GM12878 (cell line): Measurements from ENCODE around the gene BTG4. TPM values are rescaled to one million over a fixed set of nuclear protein-coding genes. Genes with fewer than 3 reads are reported as not detected.

Experiments
- ATAC-seq: fragments of 200-7000 bp; cut with Tn5 transposase; 3 replicates; pipeline ENCODE4 v1.9.1; 2020; ENCODE audit warnings: mild to moderate bottlenecking, moderate library complexity
- BruUV-seq: library from RNA; stranded (reverse); fragments of 400-500 nt; replicated peaks from 2 replicates; lab custom pipeline; 2021; lab: Mats Ljungman, UMichigan
- CTCF ChIA-PET: fragments of 300-600 bp; sonication (Branson Sonifier 250); formaldehyde crosslinking; extraction: SDS; loops from one replicate; lab custom pipeline; 2021; ENCODE audit warnings: inconsistent platforms; lab: Yijun Ruan, JAX
- POLR2A ChIA-PET: fragments of 350-600 bp; formaldehyde crosslinking; extraction: SDS; loops from one replicate; lab custom pipeline; 2021; ENCODE audit warnings: inconsistent platforms; lab: Charles Lee
- RAD21 ChIA-PET: fragments of 300-600 bp; sonication (Branson Sonifier 250); formaldehyde crosslinking; loops from one replicate; lab custom pipeline; 2023; ENCODE audit warnings: antibody characterized with exemption; ENCODE audit not compliant: unreplicated experiment; lab: Charles Lee
- SMC1A ChIA-PET: fragments of 300-600 bp; sonication (Branson Sonifier 250); formaldehyde crosslinking; loops from one replicate; lab custom pipeline; 2023; ENCODE audit not compliant: unreplicated experiment, uncharacterized antibody; lab: Charles Lee
- DNase-seq: peaks from one replicate; pipeline ENCODE4 v3.0.0-alpha.2; 2011; ENCODE audit warnings: low read depth, low spot score
- FAIRE-seq: peaks from 3 replicates; lab custom pipeline; 2011; peaks lifted over from hg19 to GRCh38; lab: Jason Lieb, UNC
- H2AFZ ChIP-seq: 2 replicates; pipeline ENCODE4 v1.6.0; 2011; ENCODE audit warnings: low read depth, low read length, control low read depth; ENCODE audit not compliant: control insufficient read depth
- H3K27ac ChIP-seq: 2 replicates; pipeline ENCODE4 v1.5.1; 2011; ENCODE audit warnings: control low read depth; ENCODE audit not compliant: control insufficient read depth, insufficient read depth
- H3K27me3 ChIP-seq, 2 experiments: replicated peaks in 1 of 2; 2 replicates each; pipeline versions ENCODE4 v1.6.0 to v1.6.1; 2011; ENCODE audit warnings: low read length in 1 of 2; ENCODE audit not compliant: control insufficient read depth in 2 of 2, insufficient read depth in 2 of 2
- H3K36me3 ChIP-seq, 2 experiments: 2 replicates each; pipeline ENCODE4 v1.5.1; 2011; ENCODE audit warnings: low read length in 1 of 2; ENCODE audit not compliant: control insufficient read depth in 2 of 2, insufficient read depth in 2 of 2
- H3K4me1 ChIP-seq: 2 replicates; pipeline ENCODE4 v1.6.1; 2011; ENCODE audit warnings: mild to moderate bottlenecking, low read length, moderate library complexity, mixed read lengths; ENCODE audit not compliant: control insufficient read depth, insufficient read depth
- H3K4me2 ChIP-seq: 2 replicates; pipeline ENCODE4 v1.6.0; 2011; ENCODE audit warnings: control low read depth; ENCODE audit not compliant: control insufficient read depth, insufficient read depth
- H3K4me3 ChIP-seq: fragments of 200-600 bp; sonication (generic); 2 replicates; pipeline ENCODE4 v1.5.1; 2016
- H3K79me2 ChIP-seq: 2 replicates; pipeline ENCODE4 v1.6.0; 2011; ENCODE audit warnings: low read length; ENCODE audit not compliant: control insufficient read depth, insufficient read depth
- H3K9ac ChIP-seq: 2 replicates; pipeline ENCODE4 v1.8.0; 2011; ENCODE audit warnings: low read length, control low read depth, mixed read lengths; ENCODE audit not compliant: control insufficient read depth, insufficient read depth
- H3K9me3 ChIP-seq: replicated peaks from 3 replicates; pipeline ENCODE4 v1.5.1; 2011; ENCODE audit warnings: mild to moderate bottlenecking, low read length; ENCODE audit not compliant: control insufficient read depth, insufficient read depth
- H4K20me1 ChIP-seq: 2 replicates; pipeline ENCODE4 v1.6.0; 2011; ENCODE audit not compliant: control insufficient read depth, insufficient read depth
- ATF2 ChIP-seq: IDR thresholded peaks from 2 replicates; pipeline ENCODE4 v1.6.1; 2012; ENCODE audit warnings: low read length, inconsistent platforms
- BCL11A ChIP-seq: IDR thresholded peaks from 2 replicates; pipeline ENCODE4 v1.6.1; 2011; ENCODE audit warnings: low read depth, low read length
- CBX5 ChIP-seq: sonication (generic); IDR thresholded peaks from 2 replicates; pipeline ENCODE4 v1.6.1; 2016; ENCODE audit warnings: low read depth, moderate library complexity, mild to moderate bottlenecking, inconsistent platforms
- MEF2B ChIP-seq: fragments of 450-650 bp; IDR thresholded peaks from 2 replicates; pipeline ENCODE4 v1.6.1; 2018; ENCODE audit warnings: mild to moderate bottlenecking, moderate library complexity; ENCODE audit not compliant: partially characterized antibody, poor library complexity, severe bottlenecking
- MTA2 ChIP-seq: fragments of 450-650 bp; IDR thresholded peaks from 2 replicates; pipeline ENCODE4 v1.6.1; 2016; ENCODE audit warnings: low read depth, mild to moderate bottlenecking, moderate library complexity
- NR2C1 ChIP-seq: fragments of 450-650 bp; IDR thresholded peaks from 2 replicates; pipeline ENCODE4 v1.6.1; 2017; ENCODE audit warnings: antibody characterized with exemption, mild to moderate bottlenecking, moderate library complexity
- POLR2A ChIP-seq: IDR thresholded peaks from 2 replicates; pipeline ENCODE4 v1.6.1; 2011; ENCODE audit warnings: low read depth, mild to moderate bottlenecking, low read length
- POLR2AphosphoS2 ChIP-seq: IDR thresholded peaks from 2 replicates; pipeline ENCODE4 v1.6.1; 2011; ENCODE audit warnings: low read depth, mild to moderate bottlenecking, low read length, improper control_type of control experiment, moderate library complexity
- POU2F2 ChIP-seq: IDR thresholded peaks from 3 replicates; pipeline ENCODE4 v1.6.1; 2011; ENCODE audit warnings: low read depth, mild to moderate bottlenecking, low read length, borderline replicate concordance
- SIX5 ChIP-seq: IDR thresholded peaks from 2 replicates; pipeline ENCODE4 v1.6.1; 2011; ENCODE audit warnings: mild to moderate bottlenecking, low read depth, low read length, moderate library complexity; ENCODE audit not compliant: severe bottlenecking
- SUZ12 ChIP-seq: fragments of 200-600 bp; sonication (generic); IDR thresholded peaks from one replicate; pipeline ENCODE4 v1.6.1; 2018; ENCODE audit warnings: antibody characterized with exemption, mild to moderate bottlenecking; ENCODE audit not compliant: unreplicated experiment
- WRNIP1 ChIP-seq: IDR thresholded peaks from 2 replicates; pipeline ENCODE4 v1.6.1; 2011; ENCODE audit warnings: low read depth, low read length, improper control_type of control experiment, borderline replicate concordance
- ZBTB33 ChIP-seq: fragments of 450-650 bp; IDR thresholded peaks from 2 replicates; pipeline ENCODE4 v1.6.1; 2017; ENCODE audit warnings: mild to moderate bottlenecking
- ZNF217 ChIP-seq: fragments of 450-650 bp; IDR thresholded peaks from 2 replicates; pipeline ENCODE4 v1.6.1; 2017; ENCODE audit warnings: antibody characterized with exemption, mild to moderate bottlenecking
- ZNF274 ChIP-seq: IDR thresholded peaks from one replicate; pipeline ENCODE4 v1.8.0; 2011; ENCODE audit not compliant: insufficient read length, insufficient read depth
- ZNF384 ChIP-seq: IDR thresholded peaks from 2 replicates; pipeline ENCODE4 v1.6.1; 2012; ENCODE audit warnings: low read depth, mild to moderate bottlenecking, low read length, improper control_type of control experiment, borderline replicate concordance
- in situ Hi-C: fragments of 300-500 bp; cut with MboI; formaldehyde crosslinking; loops from 9 replicates; pipeline ENCODE4 v1.14.3; 2018; ENCODE audit warnings: mixed read lengths
- intact Hi-C: fragments of 100-400 bp; cut with micrococcal nuclease; formaldehyde crosslinking; loops from one replicate; pipeline ENCODE4 v1.14.2; 2022; ENCODE audit not compliant: unreplicated experiment
- polyA plus RNA-seq, 11 experiments: library from polyadenylated mRNA; depleted of rRNA in 4 of 11; unstranded in 6 of 11; stranded (reverse) in 5 of 11; fragments of >200 nt; fragmentation: Nextera tagmentation in 4 of 11; fragmentation: Illumina TruSeq in 1 of 11; extraction: Ambion mirVana in 4 of 11; extraction: Trizol in 1 of 11; gene quantifications; 1 replicate in 1 of 11; 2 replicates in 10 of 11; pipeline versions ENCODE4 v1.2.1 to v1.2.3, GENCODE V29; 2011 to 2016; ENCODE audit warnings: inconsistent platforms in 2 of 11, missing spikeins in 2 of 11, low read depth in 1 of 11
- total RNA-seq, 4 experiments: library from RNA; depleted of rRNA in 3 of 4; stranded (reverse); fragments of >200 nt in 3 of 4; fragmentation: Illumina TruSeq in 1 of 4; extraction: Trizol in 1 of 4; gene quantifications; 2 replicates each; pipeline versions ENCODE4 v1.2.1 to v1.2.3, GENCODE V29; 2013 to 2021
- TF ChIP-seq, protein P1 (sequence below): fragments of 450-650 bp; IDR thresholded peaks from 2 replicates; pipeline ENCODE4 v1.6.1; 2018; ENCODE audit warnings: borderline replicate concordance, mild to moderate bottlenecking; ENCODE audit not compliant: partially characterized antibody
- TF ChIP-seq, protein P2 (sequence below): fragments of 450-650 bp; IDR thresholded peaks from 2 replicates; pipeline ENCODE4 v1.6.1; 2017; ENCODE audit warnings: low read depth, mild to moderate bottlenecking, moderate library complexity

BTG4 gene
- total and polyA plus RNA-seq, 10 of the 15 experiments (the other 5 are each of a cell fraction or from before 2014, with no cell fraction given) = 0.14 TPM; not detected in 9

DNA sequence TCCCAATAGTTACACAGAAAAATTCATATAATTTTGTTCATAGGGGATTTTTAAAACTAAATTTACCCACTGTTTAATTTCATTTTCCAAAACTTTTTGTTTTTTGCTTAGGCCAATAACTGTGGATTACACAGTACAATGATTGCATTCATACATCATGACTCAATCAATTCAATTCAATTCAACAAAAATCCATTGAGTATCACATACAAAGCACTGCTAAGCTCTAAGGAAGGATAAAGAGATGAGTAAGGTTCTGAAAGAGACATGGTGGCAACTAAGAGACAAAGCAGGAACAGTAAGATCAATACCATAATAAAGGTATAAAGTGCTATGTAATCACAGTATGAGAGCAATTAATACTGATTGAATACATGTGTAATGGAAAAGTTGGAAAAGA is 18.9 kb upstream of the BTG4 start:
- ATAC-seq = peak; percentile 25
- no peak for TF ChIP-seq ZBTB33
- TF ChIP-seq BCL11A = no peak
- TF ChIP-seq, protein P1, sequence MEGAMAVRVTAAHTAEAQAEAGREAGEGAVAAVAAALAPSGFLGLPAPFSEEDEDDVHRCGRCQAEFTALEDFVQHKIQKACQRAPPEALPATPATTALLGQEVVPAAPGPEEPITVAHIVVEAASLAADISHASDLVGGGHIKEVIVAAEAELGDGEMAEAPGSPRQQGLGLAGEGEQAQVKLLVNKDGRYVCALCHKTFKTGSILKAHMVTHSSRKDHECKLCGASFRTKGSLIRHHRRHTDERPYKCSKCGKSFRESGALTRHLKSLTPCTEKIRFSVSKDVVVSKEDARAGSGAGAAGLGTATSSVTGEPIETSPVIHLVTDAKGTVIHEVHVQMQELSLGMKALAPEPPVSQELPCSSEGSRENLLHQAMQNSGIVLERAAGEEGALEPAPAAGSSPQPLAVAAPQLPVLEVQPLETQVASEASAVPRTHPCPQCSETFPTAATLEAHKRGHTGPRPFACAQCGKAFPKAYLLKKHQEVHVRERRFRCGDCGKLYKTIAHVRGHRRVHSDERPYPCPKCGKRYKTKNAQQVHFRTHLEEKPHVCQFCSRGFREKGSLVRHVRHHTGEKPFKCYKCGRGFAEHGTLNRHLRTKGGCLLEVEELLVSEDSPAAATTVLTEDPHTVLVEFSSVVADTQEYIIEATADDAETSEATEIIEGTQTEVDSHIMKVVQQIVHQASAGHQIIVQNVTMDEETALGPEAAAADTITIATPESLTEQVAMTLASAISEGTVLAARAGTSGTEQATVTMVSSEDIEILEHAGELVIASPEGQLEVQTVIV = no peak
- no peak for TF ChIP-seq ZNF274
- no peak for TF ChIP-seq POU2F2
- TF ChIP-seq POLR2A = no peak
- TF ChIP-seq SIX5 = no peak
- TF ChIP-seq MTA2 = no peak
- TF ChIP-seq ZNF384 = no peak
- TF ChIP-seq ZNF217 = no peak
- no peak for TF ChIP-seq ATF2
- TF ChIP-seq, protein P2, sequence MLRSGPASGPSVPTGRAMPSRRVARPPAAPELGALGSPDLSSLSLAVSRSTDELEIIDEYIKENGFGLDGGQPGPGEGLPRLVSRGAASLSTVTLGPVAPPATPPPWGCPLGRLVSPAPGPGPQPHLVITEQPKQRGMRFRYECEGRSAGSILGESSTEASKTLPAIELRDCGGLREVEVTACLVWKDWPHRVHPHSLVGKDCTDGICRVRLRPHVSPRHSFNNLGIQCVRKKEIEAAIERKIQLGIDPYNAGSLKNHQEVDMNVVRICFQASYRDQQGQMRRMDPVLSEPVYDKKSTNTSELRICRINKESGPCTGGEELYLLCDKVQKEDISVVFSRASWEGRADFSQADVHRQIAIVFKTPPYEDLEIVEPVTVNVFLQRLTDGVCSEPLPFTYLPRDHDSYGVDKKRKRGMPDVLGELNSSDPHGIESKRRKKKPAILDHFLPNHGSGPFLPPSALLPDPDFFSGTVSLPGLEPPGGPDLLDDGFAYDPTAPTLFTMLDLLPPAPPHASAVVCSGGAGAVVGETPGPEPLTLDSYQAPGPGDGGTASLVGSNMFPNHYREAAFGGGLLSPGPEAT = no peak
- TF ChIP-seq NR2C1 = no peak
- no peak for TF ChIP-seq CBX5
- TF ChIP-seq WRNIP1 = no peak
- no peak for TF ChIP-seq MEF2B
- no peak for TF ChIP-seq SUZ12
- TF ChIP-seq POLR2AphosphoS2 = no peak

More for the DNA sequence above, 18.9 kb upstream of the BTG4 start:
- Histone ChIP-seq H3K36me3 (no peaks in the 10 kb centered on the region), H4K20me1 (no peaks in the 10 kb centered on the region), H3K9me3 (no peaks in the 10 kb centered on the region), H3K4me1 (no peaks in the 10 kb centered on the region), H3K4me3 (no peak overlapping the region), H3K79me2 (no peaks in the 10 kb centered on the region), H3K4me2 (no peak overlapping the region), H3K27ac (no peak overlapping the region), H2AFZ (no peak overlapping the region), H3K27me3 (peaks cover 0 to 6% of the 10 kb centered on the region in 2 experiments; a peak in 2 of 4 replicates), H3K9ac (no peak overlapping the region)
- ChIA-PET SMC1A (interaction anchor here (1.2 kb wide), 1 partner anchor 24 kb away, joined by 3 read pairs; no protein-coding TSS in a partner anchor), CTCF (interaction anchor here (0.6 to 1.5 kb wide), 3 partner anchors 11 to 246 kb away, joined by 3 to 5 read pairs (median 3); no protein-coding TSS in a partner anchor), RAD21 (interaction anchor here (1.2 to 1.4 kb wide), 2 partner anchors 76 to 80 kb away, joined by 3 to 4 read pairs; no protein-coding TSS in a partner anchor), POLR2A (interaction anchor here (1.2 to 1.6 kb wide), 2 partner anchors 78 to 152 kb away, joined by 3 read pairs; partner anchors contain the start of gene POU2AF1)
- no peak for DNase-seq
- no peak for FAIRE-seq
- in situ Hi-C loops (no loop called here), intact Hi-C loops (no loop called here)
- no TSS peak for BruUV-seq
